ENCODE data around the gene ZNF143.

Gene ZNF143

GRCh38 chr11:9516113-9516512, 55.3 kb downstream of the ZNF143 start:
- DNase-seq (ENCODE audit: low read depth), result no peak
- TF ChIP-seq, protein P1, sequence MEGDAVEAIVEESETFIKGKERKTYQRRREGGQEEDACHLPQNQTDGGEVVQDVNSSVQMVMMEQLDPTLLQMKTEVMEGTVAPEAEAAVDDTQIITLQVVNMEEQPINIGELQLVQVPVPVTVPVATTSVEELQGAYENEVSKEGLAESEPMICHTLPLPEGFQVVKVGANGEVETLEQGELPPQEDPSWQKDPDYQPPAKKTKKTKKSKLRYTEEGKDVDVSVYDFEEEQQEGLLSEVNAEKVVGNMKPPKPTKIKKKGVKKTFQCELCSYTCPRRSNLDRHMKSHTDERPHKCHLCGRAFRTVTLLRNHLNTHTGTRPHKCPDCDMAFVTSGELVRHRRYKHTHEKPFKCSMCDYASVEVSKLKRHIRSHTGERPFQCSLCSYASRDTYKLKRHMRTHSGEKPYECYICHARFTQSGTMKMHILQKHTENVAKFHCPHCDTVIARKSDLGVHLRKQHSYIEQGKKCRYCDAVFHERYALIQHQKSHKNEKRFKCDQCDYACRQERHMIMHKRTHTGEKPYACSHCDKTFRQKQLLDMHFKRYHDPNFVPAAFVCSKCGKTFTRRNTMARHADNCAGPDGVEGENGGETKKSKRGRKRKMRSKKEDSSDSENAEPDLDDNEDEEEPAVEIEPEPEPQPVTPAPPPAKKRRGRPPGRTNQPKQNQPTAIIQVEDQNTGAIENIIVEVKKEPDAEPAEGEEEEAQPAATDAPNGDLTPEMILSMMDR (IDR thresholded peaks at IDR 0.05; ENCODE audit: control insufficient read depth, insufficient read depth, low read depth, low read length, missing control alignments), result no peak
- H3K4me3 ChIP-seq (ENCODE audit: control insufficient read depth, low read depth, low read length), result no peak overlapping the region

GRCh38 chr11:9518835-9519410, 58.1 kb downstream of the ZNF143 start:
- TF ChIP-seq, protein P1 (IDR thresholded peaks at IDR 0.05; ENCODE audit: control insufficient read depth, insufficient read depth, low read depth, low read length, missing control alignments), result no peak
- DNase-seq (ENCODE audit: low read depth), result no peak
- no peak overlapping the region for H3K4me3 ChIP-seq (ENCODE audit: control insufficient read depth, low read depth, low read length)

DNA sequence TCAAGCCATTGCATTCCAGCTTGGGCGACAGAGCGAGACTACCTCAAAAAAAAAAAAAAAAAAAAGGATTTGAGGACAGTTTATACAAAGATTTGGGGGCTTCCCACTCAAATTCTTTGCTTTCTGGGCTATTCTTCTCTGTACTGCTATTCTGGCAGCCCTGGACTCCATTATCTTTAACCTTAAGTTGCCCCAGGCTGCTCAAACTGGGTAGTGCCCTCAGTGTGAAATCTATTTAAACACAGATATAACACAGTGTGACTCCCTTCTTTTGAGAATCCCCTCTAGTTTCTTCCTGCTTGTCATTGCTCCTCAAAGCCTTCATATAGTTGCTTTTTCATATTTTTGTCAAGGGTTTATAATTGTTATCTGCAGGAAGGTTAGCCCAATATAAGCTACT, 63.2 kb downstream of the ZNF143 start:
- DNase-seq (ENCODE audit: low read depth), result no peak
- TF ChIP-seq, protein P1 (IDR thresholded peaks at IDR 0.05; ENCODE audit: control insufficient read depth, insufficient read depth, low read depth, low read length, missing control alignments), result no peak
- H3K4me3 ChIP-seq (ENCODE audit: control insufficient read depth, low read depth, low read length), result no peak overlapping the region

- TF ChIP-seq, protein P1 (IDR thresholded peaks at IDR 0.05; ENCODE audit: control insufficient read depth, insufficient read depth, low read depth, low read length, missing control alignments), result no peak
- no peak overlapping the region for H3K4me3 ChIP-seq (ENCODE audit: control insufficient read depth, low read depth, low read length)
- no peak for DNase-seq (ENCODE audit: low read depth)
These were observed 64.3 kb downstream of the ZNF143 start for GRCh38 chr11:9525116-9525515.

GRCh38 chr11:9527481-9528135, 66.8 kb downstream of the ZNF143 start:
- TF ChIP-seq, protein P1 (IDR thresholded peaks at IDR 0.05; ENCODE audit: control insufficient read depth, insufficient read depth, low read depth, low read length, missing control alignments), result no peak
- DNase-seq (ENCODE audit: low read depth), result peak; percentile 71
- H3K4me3 ChIP-seq (ENCODE audit: control insufficient read depth, low read depth, low read length), result no peak overlapping the region

GRCh38 chr11:9528136-9528501, 67.3 kb downstream of the ZNF143 start:
- no peak for DNase-seq (ENCODE audit: low read depth)
- TF ChIP-seq, protein P1 (IDR thresholded peaks at IDR 0.05; ENCODE audit: control insufficient read depth, insufficient read depth, low read depth, low read length, missing control alignments), result no peak
- H3K4me3 ChIP-seq (ENCODE audit: control insufficient read depth, low read depth, low read length), result no peak overlapping the region
